Measurements from ENCODE around the gene TBCK.

TBCK gene

DNA sequence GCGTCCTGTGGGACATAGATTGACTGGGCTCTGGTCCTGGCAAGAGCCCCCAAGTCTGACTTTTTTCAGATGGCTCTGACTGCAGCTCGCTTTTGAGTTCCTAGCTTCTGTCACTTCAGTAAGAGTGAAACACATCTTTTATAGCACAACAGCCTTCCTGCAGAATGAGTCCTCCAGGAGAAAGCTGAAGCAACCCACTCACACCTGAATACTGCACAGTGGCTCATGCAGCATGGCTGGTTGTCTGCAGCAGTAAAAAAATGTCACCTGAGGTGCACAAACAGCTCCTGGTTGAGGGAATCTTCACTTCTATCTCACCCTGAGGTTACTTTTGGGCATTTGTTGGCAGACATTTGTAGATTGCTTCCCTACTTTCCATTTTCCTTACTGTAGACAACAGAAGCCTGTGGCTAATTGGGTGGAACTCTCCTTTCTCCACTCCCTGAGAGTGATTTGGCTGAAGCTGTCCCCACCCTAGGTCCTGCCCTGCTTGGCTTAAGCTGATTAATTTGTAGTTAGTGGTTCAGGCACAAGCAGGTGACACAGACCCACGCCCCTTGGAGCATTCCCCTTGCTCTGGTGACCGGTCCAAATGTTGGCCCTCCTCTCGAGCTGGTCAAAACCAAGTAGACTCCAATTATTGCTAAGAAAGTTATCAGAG lies 321.0 kb downstream of the TBCK start:
- Histone ChIP-seq H3K4me3 (ENCODE audit: low read depth in 1 of 5, low read length in 5 of 5) (no peak overlapping the region), H3K27ac (ENCODE audit: low read depth, low read length) (no peak overlapping the region), H3K9me3 (ENCODE audit: control insufficient read depth in 5 of 5, low read length in 5 of 5) (no peaks in the 10 kb centered on the region), H3K36me3 (ENCODE audit: control insufficient read depth in 5 of 5, insufficient read depth in 5 of 5, low read length in 5 of 5) (no peaks in the 10 kb centered on the region), H3K27me3 (ENCODE audit: control insufficient read depth in 5 of 5, insufficient read depth in 4 of 5, low read length in 5 of 5) (no peaks in the 10 kb centered on the region), H3K9ac (ENCODE audit: low read length in 5 of 5) (no peak overlapping the region), H3K4me1 (ENCODE audit: control insufficient read depth in 5 of 5, insufficient read depth in 5 of 5, low read length in 5 of 5) (peaks cover 0 to 25% (median 13%) of the 10 kb centered on the region in 5 donors)

- Histone ChIP-seq H3K4me3 (ENCODE audit: low read depth in 1 of 5, low read length in 5 of 5) (no peak overlapping the region), H3K9me3 (ENCODE audit: control insufficient read depth in 5 of 5, low read length in 5 of 5) (no peaks in the 10 kb centered on the region), H3K4me1 (ENCODE audit: control insufficient read depth in 5 of 5, insufficient read depth in 5 of 5, low read length in 5 of 5) (peaks cover 0 to 31% (median 13%) of the 10 kb centered on the region in 5 donors), H3K27me3 (ENCODE audit: control insufficient read depth in 5 of 5, insufficient read depth in 4 of 5, low read length in 5 of 5) (no peaks in the 10 kb centered on the region), H3K9ac (ENCODE audit: low read length in 5 of 5) (no peak overlapping the region), H3K27ac (ENCODE audit: low read depth, low read length) (no peak overlapping the region), H3K36me3 (ENCODE audit: control insufficient read depth in 5 of 5, insufficient read depth in 5 of 5, low read length in 5 of 5) (no peaks in the 10 kb centered on the region)
Observed at GRCh38 chr4:105994061-105994460, 321.9 kb downstream of the TBCK start.

GRCh38 chr4:105992641-105993305 lies 323.2 kb downstream of the TBCK start:
- no peak overlapping the region for H3K4me3 ChIP-seq (ENCODE audit: low read depth in 1 of 5, low read length in 5 of 5)
- H3K36me3 ChIP-seq (ENCODE audit: control insufficient read depth in 5 of 5, insufficient read depth in 5 of 5, low read length in 5 of 5), result no peaks in the 10 kb centered on the region
- no peak overlapping the region for H3K9ac ChIP-seq (ENCODE audit: low read length in 5 of 5)
- no peak overlapping the region for H3K27ac ChIP-seq (ENCODE audit: low read depth, low read length)
- no peaks in the 10 kb centered on the region for H3K9me3 ChIP-seq (ENCODE audit: control insufficient read depth in 5 of 5, low read length in 5 of 5)
- H3K27me3 ChIP-seq (ENCODE audit: control insufficient read depth in 5 of 5, insufficient read depth in 4 of 5, low read length in 5 of 5), result no peaks in the 10 kb centered on the region
- peaks cover 0 to 33% (median 13%) of the 10 kb centered on the region in 5 donors for H3K4me1 ChIP-seq (ENCODE audit: control insufficient read depth in 5 of 5, insufficient read depth in 5 of 5, low read length in 5 of 5)

DNA sequence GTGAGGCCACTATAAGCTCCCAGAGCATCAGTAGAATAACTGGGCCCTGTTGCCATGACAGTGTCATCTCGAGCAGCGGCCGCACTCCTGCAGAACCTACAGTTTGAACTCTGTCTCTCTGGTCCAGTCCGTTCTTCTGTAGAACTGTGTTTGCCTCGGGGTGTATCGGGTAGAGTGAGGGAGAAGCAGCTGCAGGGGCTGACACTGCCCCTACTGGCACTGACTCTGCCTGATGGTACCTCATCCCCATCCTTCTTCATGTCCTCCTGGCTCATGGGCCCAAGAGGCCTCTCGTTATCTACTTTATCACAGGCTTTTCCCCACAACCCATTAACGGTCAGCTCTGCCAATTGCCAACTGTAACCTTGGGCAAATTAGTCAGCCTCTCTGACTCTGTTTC lies 324.3 kb downstream of the TBCK start:
- no peak overlapping the region for H3K9ac ChIP-seq (ENCODE audit: low read length in 5 of 5)
- no peaks in the 10 kb centered on the region for H3K36me3 ChIP-seq (ENCODE audit: control insufficient read depth in 5 of 5, insufficient read depth in 5 of 5, low read length in 5 of 5)
- no peaks in the 10 kb centered on the region for H3K27me3 ChIP-seq (ENCODE audit: control insufficient read depth in 5 of 5, insufficient read depth in 4 of 5, low read length in 5 of 5)
- no peaks in the 10 kb centered on the region for H3K9me3 ChIP-seq (ENCODE audit: control insufficient read depth in 5 of 5, low read length in 5 of 5)
- H3K27ac ChIP-seq (ENCODE audit: low read depth, low read length), result no peak overlapping the region
- H3K4me3 ChIP-seq (ENCODE audit: low read depth in 1 of 5, low read length in 5 of 5), result no peak overlapping the region
- peaks cover 0 to 33% (median 13%) of the 10 kb centered on the region in 5 donors for H3K4me1 ChIP-seq (ENCODE audit: control insufficient read depth in 5 of 5, insufficient read depth in 5 of 5, low read length in 5 of 5)

All from subcutaneous abdominal adipose tissue (tissue), 5 donors.